ENCODE results near the gene IGSF11.

Gene IGSF11

GRCh38 chr3:118927449-118927848 lies 107.2 kb downstream of the IGSF11 start:
- no peak overlapping the region for H3K4me3 ChIP-seq (ENCODE audit: low read depth, low read length)
- no peak for TF ChIP-seq CTCF (IDR thresholded peaks at IDR 0.05; ENCODE audit: borderline replicate concordance, insufficient read depth, low read depth, low read length)

- TF ChIP-seq CTCF (IDR thresholded peaks at IDR 0.05; ENCODE audit: borderline replicate concordance, insufficient read depth, low read depth, low read length) = no peak
- H3K4me3 ChIP-seq (ENCODE audit: low read depth, low read length) = no peak overlapping the region
Observed at GRCh38 chr3:118912188-118912587, 122.5 kb downstream of the IGSF11 start.

GRCh38 chr3:118910332-118910731 lies 124.3 kb downstream of the IGSF11 start:
- no peak overlapping the region for H3K4me3 ChIP-seq (ENCODE audit: low read depth, low read length)
- no peak for TF ChIP-seq CTCF (IDR thresholded peaks at IDR 0.05; ENCODE audit: borderline replicate concordance, insufficient read depth, low read depth, low read length)

- H3K4me3 ChIP-seq (ENCODE audit: low read depth, low read length) = no peak overlapping the region
- no peak for TF ChIP-seq CTCF (IDR thresholded peaks at IDR 0.05; ENCODE audit: borderline replicate concordance, insufficient read depth, low read depth, low read length)
Observed at GRCh38 chr3:118909763-118910162, 124.9 kb downstream of the IGSF11 start.

GRCh38 chr3:118907909-118908308 lies 126.7 kb downstream of the IGSF11 start:
- no peak for TF ChIP-seq CTCF (IDR thresholded peaks at IDR 0.05; ENCODE audit: borderline replicate concordance, insufficient read depth, low read depth, low read length)
- H3K4me3 ChIP-seq (ENCODE audit: low read depth, low read length) = no peak overlapping the region

- TF ChIP-seq CTCF (IDR thresholded peaks at IDR 0.05; ENCODE audit: borderline replicate concordance, insufficient read depth, low read depth, low read length) = no peak
Observed at GRCh38 chr3:118900737-118901525, 133.7 kb downstream of the IGSF11 start.

GRCh38 chr3:118890206-118890605 lies 144.4 kb downstream of the IGSF11 start:
- no peak overlapping the region for H3K4me3 ChIP-seq (ENCODE audit: low read depth, low read length)
- TF ChIP-seq CTCF (IDR thresholded peaks at IDR 0.05; ENCODE audit: borderline replicate concordance, insufficient read depth, low read depth, low read length) = no peak

More at GRCh38 chr3:118900737-118901525, 133.7 kb downstream of the IGSF11 start:
- no peak overlapping the region for H3K4me3 ChIP-seq (ENCODE audit: low read depth, low read length)
